Stimulated activated naive CD8-positive, alpha-beta T cell treated with anti-CD3 and anti-CD28 coated beads, Interleukin-15, amount 100 ng/mL, for 72 hours (primary cell): ENCODE data around the gene PSMD13.
A peak's percentile ranks its signal among the peaks of the same experiment; 100 is the strongest.
"Not testable (repeated sequence)": the region's sequence is repeated elsewhere in the genome, so short reads cannot be mapped to it uniquely, and the experiment has no call there.

Experiments used
- ATAC-seq: fragments of 150-1000 bp; cut with Tn5 transposase; 2 replicates; pipeline ENCODE4 v1.10.0; 2021; ENCODE audit warnings: mild to moderate bottlenecking, moderate library complexity
- DNase-seq, 2 donors: peaks; one replicate each; pipeline ENCODE4 v3.0.0; 2021 to 2022
- H3K27ac Mint-ChIP-seq, 2 donors: one replicate each; pipeline ENCODE4 v1.8.0; 2022; ENCODE audit warnings: mild to moderate bottlenecking in 2 of 2, mixed read lengths in 2 of 2, moderate library complexity in 2 of 2
- H3K27me3 Mint-ChIP-seq: one replicate; pipeline ENCODE4 v1.8.0; 2022; ENCODE audit warnings: mixed read lengths
- H3K4me1 Mint-ChIP-seq: one replicate; pipeline ENCODE4 v1.8.0; 2022; ENCODE audit warnings: mild to moderate bottlenecking, mixed read lengths
- H3K4me3 Mint-ChIP-seq, 2 donors: one replicate each; pipeline ENCODE4 v1.8.0; 2022; ENCODE audit warnings: mild to moderate bottlenecking in 2 of 2, mixed read lengths in 2 of 2, moderate library complexity in 1 of 2
- H3K9me3 Mint-ChIP-seq, 2 donors: one replicate each; pipeline ENCODE4 v1.8.0; 2022; ENCODE audit warnings: mixed read lengths in 2 of 2

PSMD13 gene

GRCh38 chr11:282630-283360, 46.0 kb downstream of the PSMD13 start:
- DNase-seq (peak in 1 of 2 donors; percentile 21), ATAC-seq (no peak)
- H3K4me3 Mint-ChIP-seq = peak overlapping the region; percentile 65 to 89
- H3K9me3 Mint-ChIP-seq = no peaks in the 10 kb centered on the region
- H3K4me1 Mint-ChIP-seq = peaks cover 80% of the 10 kb centered on the region
- peaks cover 26% of the 10 kb centered on the region for H3K27me3 Mint-ChIP-seq
- peak overlapping the region in 1 of 2 donors; percentile 95 for H3K27ac Mint-ChIP-seq

- DNase-seq (peak; percentile 10 to 43), ATAC-seq (no peak)
- Mint-ChIP-seq H3K27ac (peak overlapping the region in 1 of 2 donors; percentile 95), H3K4me1 (peaks cover 77% of the 10 kb centered on the region), H3K4me3 (peak overlapping the region; percentile 10 to 89), H3K9me3 (no peaks in the 10 kb centered on the region), H3K27me3 (peaks cover 23% of the 10 kb centered on the region)
Measured at GRCh38 chr11:283405-284104, 46.8 kb downstream of the PSMD13 start.

GRCh38 chr11:284105-285020, 47.6 kb downstream of the PSMD13 start:
- H3K27me3 Mint-ChIP-seq = peaks cover 18% of the 10 kb centered on the region
- peak overlapping the region; percentile 10 to 89 for H3K4me3 Mint-ChIP-seq
- DNase-seq (peak; percentile 13), ATAC-seq (no peak)
- H3K9me3 Mint-ChIP-seq = no peaks in the 10 kb centered on the region
- peaks cover 74% of the 10 kb centered on the region for H3K4me1 Mint-ChIP-seq
- peak overlapping the region in 1 of 2 donors; percentile 95 for H3K27ac Mint-ChIP-seq

GRCh38 chr11:285021-285893, 48.5 kb downstream of the PSMD13 start:
- DNase-seq (peak in 1 of 2 donors; percentile 9), ATAC-seq (no peak)
- Mint-ChIP-seq H3K27me3 (peaks cover 18% of the 10 kb centered on the region), H3K9me3 (no peaks in the 10 kb centered on the region), H3K27ac (no peak overlapping the region), H3K4me3 (peak overlapping the region; percentile 7 to 89), H3K4me1 (peaks cover 83% of the 10 kb centered on the region)

GRCh38 chr11:285894-286220, 49.1 kb downstream of the PSMD13 start:
- peaks cover 86% of the 10 kb centered on the region for H3K4me1 Mint-ChIP-seq
- DNase-seq (no peak), ATAC-seq (no peak)
- peaks cover 16% of the 10 kb centered on the region for H3K27me3 Mint-ChIP-seq
- peak overlapping the region in 1 of 2 donors; percentile 100 for H3K27ac Mint-ChIP-seq
- H3K4me3 Mint-ChIP-seq = peak overlapping the region in 1 of 2 donors; percentile 89
- no peaks in the 10 kb centered on the region for H3K9me3 Mint-ChIP-seq

GRCh38 chr11:286977-287820, 50.4 kb downstream of the PSMD13 start:
- peaks cover 86% of the 10 kb centered on the region for H3K4me1 Mint-ChIP-seq
- H3K27me3 Mint-ChIP-seq, H3K9me3 Mint-ChIP-seq: not testable (repeated sequence)
- peak overlapping the region; percentile 95 to 100 for H3K4me3 Mint-ChIP-seq
- ATAC-seq (peak; percentile 7), DNase-seq (peak; percentile 70 to 81)
- H3K27ac Mint-ChIP-seq = peak overlapping the region; percentile 98 to 100

GRCh38 chr11:287821-288477, 51.2 kb downstream of the PSMD13 start:
- Mint-ChIP-seq H3K27ac (peak overlapping the region; percentile 98 to 100), H3K27me3 (no peaks in the 10 kb centered on the region), H3K4me1 (peaks cover 86% of the 10 kb centered on the region), H3K9me3 (no peaks in the 10 kb centered on the region), H3K4me3 (peak overlapping the region; percentile 95 to 100)
- ATAC-seq (peak; percentile 62), DNase-seq (peak in 1 of 2 donors; percentile 74)

GRCh38 chr11:288478-289397, 52.0 kb downstream of the PSMD13 start, which contains the start of gene PGGHG:
Gene PGGHG, plus strand, starts transcription at chr11:289126. Its CDS starts 691 bp downstream, at chr11:289817.
- H3K27me3 Mint-ChIP-seq = no peaks in the 10 kb centered on the region
- no peaks in the 10 kb centered on the region for H3K9me3 Mint-ChIP-seq
- peaks cover 85% of the 10 kb centered on the region for H3K4me1 Mint-ChIP-seq
- peak within 1 kb of the TSS; percentile 95 to 100 for H3K4me3 Mint-ChIP-seq
- ATAC-seq = peak; percentile 38
- peak in 1 of 2 donors; percentile 64 for DNase-seq
- H3K27ac Mint-ChIP-seq = peak within 1 kb of the TSS; percentile 98 to 100

GRCh38 chr11:289398-289711, 52.6 kb downstream of the PSMD13 start:
- H3K4me1 Mint-ChIP-seq = peaks cover 87% of the 10 kb centered on the region
- ATAC-seq (peak; percentile 14), DNase-seq (peak in 1 of 2 donors; percentile 34)
- no peaks in the 10 kb centered on the region for H3K9me3 Mint-ChIP-seq
- H3K27me3 Mint-ChIP-seq = no peaks in the 10 kb centered on the region
- H3K4me3 Mint-ChIP-seq = peak overlapping the region; percentile 91 to 95
- H3K27ac Mint-ChIP-seq = peak overlapping the region; percentile 91 to 99

GRCh38 chr11:289712-290620, 53.2 kb downstream of the PSMD13 start:
- Mint-ChIP-seq H3K27ac (peak overlapping the region; percentile 91 to 99), H3K9me3 (no peaks in the 10 kb centered on the region), H3K27me3 (no peaks in the 10 kb centered on the region), H3K4me3 (peak overlapping the region; percentile 91 to 95), H3K4me1 (peaks cover 88% of the 10 kb centered on the region)
- peak; percentile 10 for ATAC-seq
- DNase-seq = peak in 1 of 2 donors; percentile 43

GRCh38 chr11:290621-291231, 54.0 kb downstream of the PSMD13 start:
- peak overlapping the region; percentile 2 to 99 for H3K27ac Mint-ChIP-seq
- H3K4me1 Mint-ChIP-seq = peaks cover 88% of the 10 kb centered on the region
- H3K9me3 Mint-ChIP-seq = no peaks in the 10 kb centered on the region
- ATAC-seq (no peak), DNase-seq (peak in 1 of 2 donors; percentile 23)
- H3K27me3 Mint-ChIP-seq = no peaks in the 10 kb centered on the region
- peak overlapping the region; percentile 91 to 95 for H3K4me3 Mint-ChIP-seq
